HL-60/S4 (cell line): Measurements from ENCODE around the gene CCL16.
"Not testable (repeated sequence)": the region's sequence is repeated elsewhere in the genome, so short reads cannot be mapped to it uniquely, and the experiment has no call there.

Experiments
- in situ Hi-C: fragments of 300-500 bp; cut with MboI; formaldehyde crosslinking; loops from 2 replicates; pipeline ENCODE4 v1.14.3; 2022; ENCODE audit warnings: low sequenced_read_pairs

The CCL16 gene, protein sequence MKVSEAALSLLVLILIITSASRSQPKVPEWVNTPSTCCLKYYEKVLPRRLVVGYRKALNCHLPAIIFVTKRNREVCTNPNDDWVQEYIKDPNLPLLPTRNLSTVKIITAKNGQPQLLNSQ

DNA sequence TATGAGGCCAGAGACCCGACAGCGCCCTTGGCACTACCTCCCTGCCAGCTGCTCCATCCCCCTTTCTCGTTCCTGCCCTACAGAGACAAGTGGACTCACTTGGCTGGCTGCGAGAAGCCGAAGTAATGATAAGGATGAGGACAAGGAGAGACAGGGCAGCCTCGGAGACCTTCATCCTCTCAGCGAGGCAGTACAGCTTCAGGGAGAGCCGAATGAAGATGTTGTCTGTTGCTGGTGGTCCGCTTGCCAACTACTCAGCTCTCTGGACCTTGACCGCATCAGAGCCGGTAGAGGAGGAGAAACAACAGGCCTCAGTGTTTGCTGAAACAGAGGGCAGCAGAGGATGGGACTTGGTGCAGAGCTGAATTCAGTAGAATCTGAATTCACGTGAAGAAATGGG is at the start of gene CCL16:
TSS of gene CCL16 (minus strand) at position 252 of the 400 bp plus-strand sequence. CDS start at position 175, 77 bp downstream.
- in situ Hi-C loops: no loop called here

DNA sequence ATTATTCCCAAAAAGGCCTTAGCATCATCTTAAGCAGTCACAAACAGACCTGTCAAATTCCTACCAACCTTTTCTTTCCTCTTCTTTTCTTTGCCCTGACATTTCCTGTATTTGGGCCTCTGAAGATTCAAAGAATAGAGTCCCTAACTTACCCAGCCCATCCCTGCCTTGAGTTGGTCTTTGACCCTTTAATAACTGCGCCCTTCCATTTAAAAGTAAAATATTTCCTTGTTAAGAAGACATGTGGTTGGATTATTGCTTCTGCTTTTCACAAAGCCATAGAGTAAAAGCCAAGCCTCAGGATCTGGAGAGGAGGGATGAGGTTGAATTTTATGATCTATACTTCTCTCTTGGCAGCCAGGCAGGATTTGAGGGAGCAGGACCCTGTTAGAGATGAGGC is 49.7 kb upstream of the CCL16 start:
- in situ Hi-C loops: no loop called here

DNA sequence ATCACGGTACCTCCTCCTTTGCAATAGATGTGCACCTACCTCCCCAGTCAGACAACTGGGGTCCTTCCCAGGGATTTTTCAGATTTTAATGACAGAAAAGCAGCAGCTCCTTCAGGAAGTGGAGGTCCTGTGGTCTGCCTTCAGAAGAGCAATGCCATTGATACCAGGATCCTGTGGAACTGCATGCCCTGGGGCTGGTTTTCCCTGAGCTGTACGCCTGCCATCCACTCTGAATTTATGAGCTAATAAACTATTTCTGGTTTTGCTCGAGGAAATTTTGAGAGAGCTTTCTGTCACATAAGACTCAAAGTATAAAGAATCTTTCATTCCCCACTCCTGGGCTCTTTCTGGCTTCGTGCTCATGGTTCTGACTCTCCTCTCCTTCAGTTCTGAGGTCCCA is 46.5 kb upstream of the CCL16 start:
- in situ Hi-C loops: no loop called here

DNA sequence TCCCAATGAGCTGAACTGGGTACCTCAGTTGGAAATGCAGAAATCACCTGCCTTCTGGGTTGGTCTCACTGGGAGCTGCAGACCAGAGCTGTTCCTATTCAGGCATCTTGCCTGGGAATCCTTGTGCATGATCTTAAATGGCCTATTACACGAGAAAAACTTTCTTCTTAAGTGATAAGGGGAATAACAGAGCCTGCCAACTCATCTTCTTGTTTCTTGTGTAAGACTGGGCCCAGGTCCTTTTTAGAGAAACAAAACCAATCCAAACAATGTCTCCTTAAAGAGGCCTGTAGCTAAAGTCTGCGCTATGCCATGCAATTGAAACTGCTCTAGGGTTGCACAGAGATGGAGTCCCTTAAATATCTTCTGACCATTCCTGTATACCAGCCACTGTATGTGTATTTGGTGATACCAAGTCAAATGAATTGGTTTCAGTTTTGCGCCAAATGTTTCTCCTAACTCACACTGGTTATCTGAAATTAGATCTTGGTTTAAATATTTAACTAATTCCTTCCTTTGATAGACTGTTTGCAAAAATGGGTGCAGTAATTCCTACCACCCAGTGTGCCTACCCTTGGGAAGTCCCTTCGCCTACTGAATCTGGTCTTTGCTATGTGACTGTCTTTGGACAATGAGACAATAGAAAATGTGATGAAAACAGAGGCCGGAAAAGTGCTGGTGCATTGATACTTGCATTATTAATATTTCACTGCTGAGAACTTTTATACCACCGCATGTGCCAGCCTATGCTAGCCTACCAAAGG is 43.0 kb upstream of the CCL16 start:
- in situ Hi-C loops: loop anchor here (5.0 kb wide), 1 partner anchor 48 kb away; no protein-coding TSS in a partner anchor

DNA sequence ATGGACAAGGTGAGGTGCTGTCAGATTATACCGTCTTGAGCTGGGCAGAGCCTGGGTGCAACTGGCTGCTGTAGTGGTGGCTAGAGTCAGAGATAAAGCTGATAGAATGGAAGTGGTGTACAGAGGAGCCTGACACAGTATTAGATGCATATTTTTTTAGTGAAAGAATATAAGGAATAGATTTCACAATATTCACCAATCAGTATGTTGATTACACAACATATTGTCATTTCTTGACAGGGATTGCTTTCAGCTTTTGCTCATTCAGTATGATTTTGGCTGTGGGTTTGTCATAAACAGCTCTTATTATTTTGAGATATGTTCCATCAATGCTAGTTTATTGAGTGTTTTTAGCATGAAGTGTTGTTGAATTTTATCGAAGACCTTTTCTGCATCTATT is 38.1 kb upstream of the CCL16 start:
- in situ Hi-C loops: no loop called here

DNA sequence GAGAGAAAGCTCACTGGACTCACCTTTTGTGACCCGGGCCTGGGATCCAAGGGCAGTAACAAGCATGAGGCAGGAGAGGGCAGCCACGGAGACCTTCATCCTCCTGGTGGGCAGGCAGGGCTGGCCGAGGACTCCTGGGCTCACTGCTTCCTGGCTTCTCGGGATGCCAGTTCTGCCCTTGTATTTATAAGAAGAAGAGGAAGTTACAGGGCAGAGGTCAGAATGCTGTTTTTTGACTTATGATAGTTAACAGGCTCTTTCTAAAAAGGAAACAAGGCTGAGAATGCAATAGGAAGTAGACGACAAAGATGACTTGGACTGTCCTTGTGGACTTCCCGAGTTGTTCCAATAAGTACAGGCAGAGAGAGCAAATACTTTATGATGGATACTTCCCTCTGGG is 36.5 kb upstream of the CCL16 start, which contains the start of gene CCL23:
TSS of gene CCL23 (minus strand) at position 174 of the 400 bp plus-strand sequence. CDS start at position 99, 75 bp downstream.
- in situ Hi-C loops: no loop called here

DNA sequence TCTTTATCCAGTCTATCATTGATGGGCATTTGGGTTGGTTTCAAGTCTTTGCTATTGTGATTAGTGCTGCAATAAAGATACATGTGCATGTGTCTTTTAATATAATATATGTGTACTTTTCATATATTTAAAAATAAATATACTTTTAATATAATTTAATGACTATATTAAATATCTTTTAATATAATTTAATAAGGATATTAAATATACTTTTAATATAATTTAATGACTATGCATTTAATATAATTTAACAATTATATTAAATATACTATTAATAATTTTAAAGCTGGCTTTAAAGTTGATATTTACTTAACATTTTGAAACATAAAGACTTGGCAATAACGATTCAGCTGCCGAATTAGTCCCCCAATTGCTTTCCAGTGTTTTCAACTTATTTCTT is 35.3 kb upstream of the CCL16 start:
- in situ Hi-C loops: no loop called here

DNA sequence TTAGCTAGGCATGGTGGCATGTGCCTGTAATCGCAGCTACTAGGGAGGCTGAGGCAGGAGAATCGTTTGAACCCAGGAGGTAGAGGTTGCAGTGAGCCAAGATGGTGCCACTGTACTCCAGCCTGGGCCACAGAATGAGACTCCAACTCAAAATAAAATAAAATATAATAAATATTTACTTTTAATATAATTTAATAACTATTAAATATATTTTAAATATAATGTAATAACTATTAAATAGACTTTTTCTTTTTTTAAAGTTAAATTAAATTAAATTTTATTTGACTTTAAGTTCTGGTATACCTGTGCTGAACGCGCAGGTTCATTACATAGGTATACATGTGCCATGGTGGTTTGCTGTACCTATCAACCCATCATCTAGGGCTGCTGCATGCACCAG is 34.6 kb upstream of the CCL16 start:
- in situ Hi-C loops: not testable (repeated sequence)

DNA sequence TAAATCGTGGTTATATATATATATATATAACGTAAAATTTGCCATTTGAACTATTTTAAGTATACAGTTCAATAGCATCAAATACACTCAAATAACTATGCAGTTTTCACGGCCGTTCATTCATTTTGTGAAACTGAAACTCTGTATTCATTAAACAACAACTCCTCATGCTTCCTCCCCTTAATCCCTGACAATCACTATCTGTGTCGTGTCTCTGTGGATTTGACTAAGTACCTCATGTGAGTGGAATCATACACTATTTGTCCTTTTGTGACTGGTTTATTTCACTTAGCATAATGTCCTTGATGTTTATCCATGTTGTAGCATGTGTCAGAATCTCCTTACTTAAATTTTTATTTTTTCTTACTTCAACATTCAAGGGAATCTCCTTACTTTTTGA is 33.6 kb upstream of the CCL16 start:
- in situ Hi-C loops: no loop called here

DNA sequence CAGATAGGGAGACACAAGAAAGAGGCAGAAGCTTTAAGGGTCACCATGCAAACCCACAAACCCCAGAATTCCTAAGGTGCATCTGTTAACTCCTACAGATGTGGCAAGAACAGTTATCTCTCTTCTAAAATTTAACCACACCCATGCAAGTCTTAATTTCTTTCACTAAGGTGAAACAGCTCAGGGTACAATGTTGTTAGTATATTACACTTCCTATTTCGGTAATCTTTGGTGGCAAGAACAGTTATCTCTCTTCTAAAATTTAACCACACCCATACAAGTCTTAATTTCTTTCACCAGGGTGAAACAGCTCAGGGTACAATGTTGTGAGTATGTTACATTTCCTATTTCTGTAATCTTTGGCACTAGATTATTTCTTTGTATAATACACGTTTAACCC is 29.9 kb upstream of the CCL16 start:
- in situ Hi-C loops: no loop called here

DNA sequence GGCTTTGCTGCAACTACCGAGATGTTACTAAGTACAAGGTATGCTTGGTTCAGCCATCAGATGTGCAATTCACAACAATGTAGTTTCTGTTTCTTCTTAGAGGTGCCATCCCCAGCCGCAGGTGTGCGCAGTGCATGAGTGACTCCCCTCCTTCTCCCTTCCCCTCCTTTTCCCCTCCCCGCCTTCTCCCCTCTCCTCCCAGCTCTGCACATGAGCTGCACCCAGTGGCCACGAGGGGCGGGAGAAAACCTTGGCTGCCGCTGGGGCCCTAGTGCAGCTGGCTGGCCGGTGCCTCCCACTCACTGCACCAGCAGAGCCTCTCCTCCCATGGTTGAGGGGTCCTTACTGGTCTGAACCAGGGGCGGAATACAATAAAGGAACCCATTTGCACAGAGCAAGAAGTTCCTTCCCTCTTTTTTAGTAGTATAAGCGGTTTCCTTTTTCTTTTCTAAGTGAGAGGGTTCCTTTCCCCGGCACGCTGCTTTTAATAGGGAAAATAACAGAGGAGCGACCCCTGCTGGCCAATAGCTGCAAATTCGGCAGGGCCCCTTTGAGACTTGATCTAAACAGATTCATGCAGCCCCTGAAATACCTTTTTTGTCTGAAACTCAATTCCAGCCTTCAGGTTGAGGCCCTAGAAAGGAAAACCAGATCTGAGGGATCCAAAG is 27.8 kb upstream of the CCL16 start:
- in situ Hi-C loops: no loop called here

DNA sequence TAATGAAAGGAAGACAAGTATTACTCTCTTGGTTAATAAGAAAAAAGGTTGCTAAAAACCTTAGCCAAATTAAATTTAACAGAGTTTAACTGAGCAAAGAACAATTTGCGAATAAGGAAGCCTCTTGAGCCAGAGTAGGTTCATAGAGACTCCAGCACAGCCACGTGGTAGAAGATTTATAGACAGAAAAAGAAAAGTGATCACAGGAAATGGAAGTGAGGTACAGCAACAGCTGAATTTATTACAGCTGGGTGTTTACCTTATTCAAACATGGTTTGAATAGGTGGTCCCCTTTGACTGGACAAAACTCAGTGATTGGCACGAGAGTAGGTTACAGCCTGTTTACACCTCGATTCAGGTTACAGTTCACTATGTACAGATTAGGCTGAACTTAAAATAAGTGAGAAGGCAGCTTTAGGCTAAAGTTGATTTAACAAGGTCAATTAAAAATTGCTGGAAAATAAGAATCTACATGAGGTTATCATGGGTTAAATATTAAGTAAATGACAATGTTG is 23.4 kb upstream of the CCL16 start:
- in situ Hi-C loops: no loop called here

DNA sequence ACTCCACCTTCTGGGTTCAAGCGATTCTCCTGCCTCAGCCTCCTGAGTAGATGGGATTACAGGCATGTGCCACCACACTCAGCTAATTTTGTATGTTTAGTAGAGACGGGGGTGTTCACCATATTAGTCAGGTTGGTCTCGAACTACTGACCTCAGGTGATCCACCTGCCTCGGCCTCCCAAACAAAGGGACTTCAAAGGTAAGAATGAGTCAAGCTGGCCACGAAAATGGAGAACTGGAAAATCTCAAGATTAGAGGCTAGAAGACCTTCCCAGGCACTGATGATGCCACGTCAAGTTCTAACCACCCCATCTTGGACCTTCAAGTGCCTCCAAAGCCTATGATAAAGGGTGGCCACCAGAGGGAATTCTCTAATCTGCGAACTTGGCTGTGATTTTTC is 21.3 kb upstream of the CCL16 start:
- in situ Hi-C loops: no loop called here

DNA sequence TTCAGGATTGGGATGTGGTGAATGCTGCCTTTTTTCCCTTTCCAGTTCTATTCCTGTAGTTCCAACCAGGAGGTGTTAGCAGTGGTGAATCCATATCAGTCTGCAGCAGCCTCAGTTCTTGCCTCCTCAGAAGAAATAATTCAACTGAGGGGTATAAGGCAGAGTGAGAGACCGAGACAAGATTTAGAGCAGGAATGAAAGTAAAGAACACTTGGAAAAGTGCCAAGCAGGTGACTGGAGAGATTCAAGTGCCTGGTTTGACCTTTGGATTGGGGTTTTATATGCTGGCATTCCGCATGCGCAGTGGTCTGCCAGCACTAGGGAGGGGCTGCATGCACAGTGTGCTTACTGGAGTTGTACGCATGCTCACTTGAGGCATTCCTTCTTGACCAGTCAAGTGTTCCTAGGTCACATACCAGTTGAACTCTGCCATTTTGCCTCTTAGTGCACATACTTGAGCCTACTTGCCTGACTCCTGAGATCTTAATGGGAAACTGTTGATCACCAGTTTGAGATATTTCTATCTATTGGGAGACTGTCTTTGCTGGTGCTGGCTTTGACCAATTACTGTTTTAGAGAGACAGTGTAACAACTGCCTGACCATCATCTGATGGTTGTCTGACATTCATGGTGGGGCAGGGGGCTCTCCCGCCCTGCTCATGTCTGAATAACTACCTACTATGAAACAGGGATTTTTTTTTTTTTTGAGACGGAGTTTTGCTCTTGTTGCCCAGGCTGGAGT is 20.7 kb upstream of the CCL16 start:
- in situ Hi-C loops: no loop called here

DNA sequence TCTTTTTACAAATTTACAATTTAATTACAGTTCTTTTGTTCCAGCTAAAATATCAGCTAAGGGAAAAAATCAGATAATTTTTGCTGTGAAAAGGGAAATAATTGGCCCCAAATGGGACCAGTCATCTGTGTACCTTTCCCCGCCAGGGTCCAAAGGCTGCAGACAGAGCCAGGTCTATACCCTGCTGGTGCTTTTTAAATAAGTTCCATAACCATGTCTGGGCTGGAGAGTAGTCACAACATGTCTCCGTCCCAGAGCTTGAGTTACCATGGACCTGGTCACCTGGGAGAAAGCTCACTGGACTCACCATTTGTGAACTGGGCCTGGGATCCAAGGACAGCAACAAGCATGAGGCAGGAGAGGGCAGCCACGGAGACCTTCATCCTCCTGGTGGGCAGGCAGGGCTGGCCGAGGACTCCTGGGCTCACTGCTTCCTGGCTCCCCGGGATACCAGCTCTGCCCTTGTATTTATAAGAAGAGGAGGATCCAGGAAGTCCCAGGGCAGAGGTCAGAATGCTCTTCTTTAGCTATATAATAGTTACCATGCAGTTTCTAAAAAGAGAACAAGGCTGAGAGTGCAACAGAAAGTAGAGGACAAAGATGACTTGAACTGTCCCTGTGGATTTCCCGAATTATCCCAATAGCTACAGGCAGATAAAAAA is 19.9 kb upstream of the CCL16 start, which contains the start of gene CCL15:
TSS of gene CCL15 (minus strand) at position 444 of the 662 bp plus-strand sequence. CDS start at position 383, 61 bp downstream.
- in situ Hi-C loops: no loop called here

DNA sequence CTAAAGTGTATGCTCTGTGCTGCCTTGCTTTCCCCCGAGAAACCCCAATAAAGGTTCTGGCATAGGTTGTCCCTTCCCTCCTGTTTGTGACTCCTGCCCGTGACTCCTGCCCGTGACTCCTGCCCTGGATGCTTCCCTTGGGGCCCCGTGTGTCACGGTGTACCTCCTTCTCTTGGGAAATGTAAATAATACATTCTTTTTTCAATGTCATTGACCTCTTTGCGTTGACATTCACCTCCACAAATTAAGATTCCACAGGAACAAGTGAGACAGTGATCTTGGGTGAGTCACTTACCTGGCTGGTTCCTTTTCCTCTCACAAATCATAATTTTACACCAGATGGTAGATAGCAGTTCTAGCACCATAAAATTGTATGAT is 19.4 kb upstream of the CCL16 start:
- in situ Hi-C loops: no loop called here

DNA sequence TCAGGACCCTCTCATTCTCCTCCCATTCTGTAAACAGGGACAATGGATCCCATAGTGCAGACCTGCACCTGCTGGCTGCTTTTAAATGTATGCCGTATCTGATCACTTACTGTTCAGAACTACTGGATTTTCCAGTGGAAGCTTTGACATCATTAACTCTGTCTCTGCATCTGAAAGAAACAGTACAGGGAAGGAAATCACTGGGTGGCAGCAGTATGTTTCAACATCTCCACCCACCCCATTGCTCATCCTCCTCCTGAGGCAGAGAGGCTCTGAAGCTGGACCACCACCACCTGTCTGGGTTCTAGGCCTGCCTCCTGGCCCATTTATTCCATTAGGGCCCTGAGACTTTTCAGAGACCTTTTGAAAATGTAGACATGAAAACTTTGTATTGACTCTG is 17.5 kb upstream of the CCL16 start:
- in situ Hi-C loops: no loop called here

DNA sequence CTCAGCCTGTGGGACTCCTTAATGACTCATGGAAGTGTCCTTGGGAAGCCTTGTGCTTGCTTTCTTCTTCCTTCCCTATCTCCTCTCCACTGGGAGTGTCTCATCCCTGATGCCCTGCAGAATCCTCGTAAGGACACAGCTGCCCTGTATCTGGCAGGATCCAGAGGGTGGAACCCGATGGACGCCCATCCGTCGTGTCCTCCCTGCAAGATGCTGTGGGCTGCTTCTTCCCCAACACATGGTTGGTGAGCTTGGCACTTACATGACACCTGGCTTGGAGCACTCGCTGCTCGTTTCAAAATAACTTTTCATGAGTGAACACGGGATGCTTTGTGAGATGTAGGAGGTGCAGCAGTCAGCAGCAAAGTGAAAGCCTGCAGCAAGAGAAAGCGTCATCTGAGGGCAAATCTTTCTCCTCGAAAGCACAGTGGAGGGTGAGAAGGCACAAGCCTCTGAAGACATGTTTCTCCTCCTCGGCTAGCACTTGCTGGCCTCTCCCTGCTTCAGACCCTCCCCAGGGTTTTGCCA is 16.8 kb upstream of the CCL16 start:
- in situ Hi-C loops: no loop called here

DNA sequence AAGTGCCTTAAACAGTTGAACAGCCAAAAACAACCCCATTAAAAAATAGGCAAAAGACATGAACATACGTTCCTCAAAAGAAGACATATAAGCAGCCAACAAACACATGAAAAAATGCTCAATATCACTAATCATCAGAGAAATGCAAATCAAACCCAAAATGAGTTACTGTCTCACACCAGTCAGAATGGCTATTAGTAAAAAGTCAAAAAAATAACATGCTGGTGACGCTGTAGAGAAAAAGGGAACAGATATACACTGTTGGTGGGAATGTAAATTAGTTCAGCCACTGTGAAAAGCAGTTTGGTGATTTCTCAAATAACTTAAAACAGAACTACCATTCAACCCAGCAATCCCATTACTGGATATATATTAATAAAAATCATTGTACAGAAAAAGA is 14.0 kb upstream of the CCL16 start:
- in situ Hi-C loops: not testable (repeated sequence)

DNA sequence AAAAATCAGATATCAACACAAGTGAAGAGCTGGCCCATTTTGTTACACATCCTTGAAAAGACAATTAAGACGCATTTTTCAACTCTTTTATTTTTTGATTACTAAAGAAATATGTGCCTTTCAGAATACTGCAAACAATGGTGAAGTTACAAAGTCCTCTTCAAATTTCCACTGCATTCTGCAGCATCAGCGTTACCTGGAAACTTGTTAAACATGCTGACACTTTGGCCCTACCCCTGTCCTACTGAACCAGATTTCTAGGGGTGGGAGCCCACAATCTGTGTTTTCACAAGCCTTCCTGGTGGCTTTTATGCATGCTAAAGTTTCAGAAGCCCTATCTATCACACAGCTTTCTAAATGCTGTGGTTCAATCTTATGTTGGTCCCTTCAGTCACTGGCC is 9.8 kb upstream of the CCL16 start:
- in situ Hi-C loops: no loop called here
